GM12892 (cell line): ENCODE results near the gene DYNC1H1.

Experiments used
- DNase-seq: peaks from one replicate; pipeline ENCODE4 v3.0.0; 2011; ENCODE audit not compliant: insufficient read length
- FAIRE-seq: peaks from 2 replicates; lab custom pipeline; 2011; peaks lifted over from hg19 to GRCh38; lab: Jason Lieb, UNC
- POLR2A ChIP-seq: IDR thresholded peaks from 2 replicates; pipeline ENCODE4 v1.6.1; 2011; ENCODE audit warnings: low read depth, low read length, control low read depth
- POLR2AphosphoS5 ChIP-seq: IDR thresholded peaks from 2 replicates; pipeline ENCODE4 v1.6.1; 2011; ENCODE audit warnings: low read depth, low read length, control low read depth
- TAF1 ChIP-seq: IDR thresholded peaks from 2 replicates; pipeline ENCODE4 v1.6.1; 2011; ENCODE audit warnings: low read depth, mild to moderate bottlenecking, control low read depth, low read length, borderline replicate concordance

Gene DYNC1H1

DNA sequence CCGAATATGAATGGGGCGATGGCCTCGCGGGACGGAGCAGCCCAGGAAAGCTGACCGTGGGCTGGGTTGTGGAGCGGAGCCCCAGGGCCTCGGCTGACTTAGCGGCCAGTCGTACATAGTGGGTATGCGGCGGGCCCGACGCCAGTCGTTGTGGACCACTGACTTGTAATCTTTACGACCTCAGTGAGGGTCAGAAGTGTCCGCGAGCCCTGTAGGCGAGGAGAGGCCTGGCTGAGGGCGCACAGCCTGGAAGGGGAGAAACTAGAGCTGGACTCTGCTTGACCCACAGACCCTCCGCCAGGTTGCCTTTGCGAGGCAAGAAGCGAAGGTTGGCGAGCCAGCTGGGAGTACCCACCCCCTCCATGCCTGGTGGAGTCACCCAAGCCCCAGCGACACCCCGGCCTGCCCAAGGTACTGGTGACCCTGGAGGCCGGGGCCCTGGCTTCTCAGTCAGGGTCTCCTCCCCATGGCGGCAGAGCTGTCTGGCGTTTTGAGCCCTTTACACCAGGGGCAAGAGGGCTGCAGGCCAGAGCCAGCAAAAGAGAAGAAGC is 15.6 kb upstream of the DYNC1H1 start:
- no peak for TF ChIP-seq POLR2AphosphoS5
- TF ChIP-seq POLR2A: peak; percentile 15
- TF ChIP-seq TAF1: no peak
- no peak for FAIRE-seq
- no peak for DNase-seq

DNA sequence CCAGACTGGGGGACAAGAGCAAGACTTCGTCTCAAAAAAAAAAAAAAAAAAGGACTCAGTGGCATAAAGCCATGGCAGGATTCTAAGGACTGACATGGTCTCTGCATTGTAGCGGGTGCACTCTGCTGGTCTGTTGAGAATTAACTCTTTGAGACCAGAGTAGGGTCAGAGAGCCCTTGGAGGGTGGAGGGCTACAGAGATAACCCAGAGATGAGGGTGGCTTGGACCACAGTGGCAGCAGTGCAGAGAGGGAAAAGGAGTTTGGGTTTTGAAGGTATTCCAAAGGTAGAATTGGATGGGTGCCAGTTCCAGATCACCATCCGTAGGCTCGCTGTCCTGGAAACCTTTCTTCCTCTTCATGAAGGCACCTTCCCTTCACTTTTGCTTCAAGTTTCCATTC is 14.3 kb upstream of the DYNC1H1 start:
- DNase-seq: no peak
- TF ChIP-seq TAF1: no peak
- no peak for TF ChIP-seq POLR2A
- no peak for TF ChIP-seq POLR2AphosphoS5
- FAIRE-seq: no peak

DNA sequence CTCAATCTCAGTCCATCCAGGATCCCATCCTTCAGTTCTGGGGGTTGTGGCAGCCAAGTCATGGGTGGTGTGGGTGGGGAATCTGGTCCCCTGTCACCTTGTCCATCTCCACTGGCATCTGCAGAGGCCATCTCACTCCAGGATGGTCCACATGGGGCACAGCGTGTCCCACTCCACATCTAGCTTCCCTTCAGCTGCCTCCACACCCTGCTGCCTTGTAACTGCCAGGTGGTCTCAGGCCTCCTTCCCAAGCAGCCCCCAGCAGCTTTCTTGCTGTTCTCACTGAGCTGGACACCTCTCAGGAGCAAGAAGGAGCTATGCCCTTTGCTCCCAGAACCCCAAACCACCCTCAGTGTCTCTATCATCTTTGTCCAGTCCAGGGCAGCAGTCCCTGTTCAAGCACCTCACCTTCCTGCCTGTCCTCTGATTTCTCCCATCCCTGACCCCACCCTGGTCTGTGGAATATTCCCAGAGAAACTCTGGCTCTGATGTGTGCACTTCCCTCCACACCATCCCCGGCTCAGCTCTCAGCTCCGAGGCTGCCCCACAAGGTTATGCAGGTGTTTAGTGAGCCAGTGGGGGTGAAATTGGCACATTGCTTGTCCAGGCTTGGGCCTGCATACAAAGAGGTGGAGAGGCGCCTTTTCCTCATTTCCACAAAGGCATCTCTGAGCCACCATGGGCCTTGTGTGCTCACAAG is 13.7 kb upstream of the DYNC1H1 start:
- no peak for TF ChIP-seq TAF1
- TF ChIP-seq POLR2AphosphoS5: no peak
- TF ChIP-seq POLR2A: no peak
- no peak for FAIRE-seq

DNA sequence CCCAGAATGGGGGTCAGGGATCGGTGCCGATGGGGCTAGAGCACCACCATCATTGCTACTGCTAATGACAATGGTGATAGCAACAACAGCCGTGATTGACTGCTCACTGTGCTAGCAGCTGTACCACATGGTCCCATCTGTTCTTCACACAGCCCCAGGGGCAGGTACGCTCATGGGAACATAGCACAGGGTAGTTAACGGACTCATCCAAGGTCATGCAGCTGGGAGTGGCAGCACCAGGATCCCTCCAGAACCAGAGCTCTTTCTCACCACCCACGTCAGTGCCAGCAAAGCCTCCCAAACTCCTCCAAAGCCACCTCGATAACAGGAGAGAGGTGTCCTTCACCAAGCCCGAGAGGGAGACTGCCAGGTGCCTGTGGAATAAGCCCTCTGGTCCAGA is 11.2 kb upstream of the DYNC1H1 start:
- DNase-seq (no peak), FAIRE-seq (no peak)
- TF ChIP-seq POLR2A: no peak
- no peak for TF ChIP-seq TAF1
- TF ChIP-seq POLR2AphosphoS5: no peak

More for the DNA sequence above, 13.7 kb upstream of the DYNC1H1 start:
- no peak for DNase-seq

DNA sequence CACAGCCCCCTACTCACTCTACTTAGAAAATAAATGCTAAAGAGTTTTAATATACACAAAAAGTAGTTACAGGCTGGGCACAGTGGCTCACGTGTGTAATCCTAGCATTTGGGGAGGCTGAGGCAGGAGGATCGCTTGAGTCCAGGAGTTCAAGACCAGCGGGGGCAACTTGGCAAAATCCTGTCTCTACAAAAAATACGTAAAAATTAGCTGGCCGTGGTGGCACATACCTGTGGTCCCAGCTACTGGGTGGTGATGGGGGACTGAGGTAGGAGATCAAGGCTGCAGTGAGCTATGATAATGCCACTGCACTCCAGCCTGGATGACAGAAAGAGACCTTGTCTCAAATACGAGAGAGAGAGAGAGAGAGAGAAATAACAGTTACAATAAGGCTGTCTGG is 9.9 kb upstream of the DYNC1H1 start:
- DNase-seq (no peak), FAIRE-seq (no peak)
- TF ChIP-seq POLR2AphosphoS5 (no peak), TAF1 (no peak), POLR2A (no peak)

DNA sequence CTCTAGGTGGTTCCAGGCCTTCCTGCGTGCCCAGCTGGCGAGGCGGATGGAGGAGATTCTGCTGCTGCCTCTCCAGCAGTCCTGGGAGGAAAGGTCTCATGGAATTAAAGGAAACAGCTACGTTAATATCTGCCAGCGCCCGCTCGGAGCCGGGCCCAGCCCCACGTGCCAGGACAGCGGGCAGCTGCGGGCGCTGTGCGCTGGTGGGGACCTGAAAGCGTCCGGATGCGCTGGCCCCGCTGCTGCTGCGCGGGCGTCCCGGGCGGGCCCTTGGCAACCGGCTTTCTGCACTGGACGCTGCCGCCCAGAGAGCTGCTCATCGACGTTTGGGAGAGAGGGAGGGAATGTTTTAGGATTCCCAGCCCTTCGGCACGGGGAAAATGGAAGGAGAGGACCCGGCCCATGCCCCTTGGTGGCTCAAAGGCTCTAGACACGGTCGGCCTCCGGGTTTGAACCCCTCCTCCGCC is 8.6 kb upstream of the DYNC1H1 start:
- TF ChIP-seq POLR2A (no peak), POLR2AphosphoS5 (no peak), TAF1 (no peak)
- no peak for DNase-seq
- FAIRE-seq: no peak

DNA sequence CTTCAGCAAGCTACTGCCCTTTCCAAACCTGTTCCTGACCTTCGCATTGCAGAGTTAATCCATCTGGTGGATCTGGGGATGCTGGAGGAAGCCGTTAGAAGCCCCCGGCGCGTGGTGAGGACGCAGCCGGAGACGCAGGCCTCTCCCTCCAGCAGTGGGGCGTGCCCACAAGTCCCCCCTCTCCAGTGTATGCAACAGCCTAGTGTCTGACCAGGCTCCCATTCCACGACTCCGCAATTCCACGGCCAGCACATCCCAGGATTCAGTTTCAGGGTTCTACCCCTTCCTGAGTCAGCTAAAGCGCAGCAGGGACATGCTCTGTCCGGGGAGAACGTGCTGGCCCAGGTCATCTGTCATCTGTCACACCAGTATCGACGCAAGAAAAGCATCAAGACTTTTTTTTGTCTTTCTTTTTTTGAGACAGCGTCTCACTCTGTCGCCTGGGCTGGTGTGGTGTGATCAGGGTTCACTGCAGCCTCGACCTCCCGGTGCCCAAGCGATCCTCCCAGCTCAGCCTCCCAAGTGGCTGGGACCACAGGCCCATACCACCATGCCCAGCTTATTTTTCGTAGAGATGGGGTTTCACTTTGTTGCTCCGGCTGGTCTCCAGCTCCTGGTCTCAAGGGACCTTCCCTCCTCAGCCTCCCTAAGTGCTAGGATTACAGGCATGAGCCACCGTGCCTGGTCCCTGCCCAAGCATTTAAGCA is 8.0 kb upstream of the DYNC1H1 start:
- FAIRE-seq (no peak), DNase-seq (no peak)
- TF ChIP-seq TAF1: no peak
- no peak for TF ChIP-seq POLR2A
- TF ChIP-seq POLR2AphosphoS5: no peak

DNA sequence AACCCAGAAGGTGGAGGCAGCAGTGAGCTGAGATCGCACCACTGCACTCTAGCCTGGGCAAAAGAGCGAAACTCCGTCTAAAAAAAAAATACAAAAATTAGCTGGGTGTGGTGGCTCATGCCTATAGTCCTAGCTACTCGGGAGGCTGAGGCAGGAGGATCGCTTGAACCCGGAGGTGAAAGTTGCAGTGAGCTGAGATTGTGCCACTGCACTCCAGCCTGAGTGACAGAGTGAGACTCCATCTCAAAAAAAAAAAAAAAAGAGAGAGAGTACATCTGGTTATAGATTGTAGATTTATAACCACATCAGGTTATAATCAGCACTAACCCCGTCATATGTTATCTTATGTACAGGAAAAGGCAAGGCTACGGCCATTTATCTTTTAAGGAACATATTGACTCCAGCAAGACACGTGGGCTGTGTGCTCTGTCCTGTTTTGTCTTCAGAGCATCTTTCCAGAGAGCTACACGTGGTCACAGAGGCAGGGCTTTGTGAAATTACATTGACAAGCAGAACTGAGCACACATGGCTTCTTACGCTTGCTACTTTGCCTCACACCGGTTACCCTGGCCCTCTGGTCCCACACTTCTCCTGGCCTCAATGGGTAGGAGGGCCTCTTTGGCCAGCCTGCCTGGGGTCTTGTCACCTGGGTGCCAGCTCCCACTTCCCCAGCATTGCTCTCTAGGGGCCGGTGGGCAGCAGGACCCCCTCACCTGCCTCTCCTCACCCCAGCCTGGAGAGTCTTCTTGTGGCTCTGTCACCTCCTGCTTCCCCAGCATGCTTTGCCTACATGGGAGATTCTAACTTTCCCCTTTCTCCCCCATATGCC is 6.8 kb upstream of the DYNC1H1 start:
- DNase-seq: no peak
- no peak for FAIRE-seq
- TF ChIP-seq POLR2A (no peak), TAF1 (no peak), POLR2AphosphoS5 (no peak)

DNA sequence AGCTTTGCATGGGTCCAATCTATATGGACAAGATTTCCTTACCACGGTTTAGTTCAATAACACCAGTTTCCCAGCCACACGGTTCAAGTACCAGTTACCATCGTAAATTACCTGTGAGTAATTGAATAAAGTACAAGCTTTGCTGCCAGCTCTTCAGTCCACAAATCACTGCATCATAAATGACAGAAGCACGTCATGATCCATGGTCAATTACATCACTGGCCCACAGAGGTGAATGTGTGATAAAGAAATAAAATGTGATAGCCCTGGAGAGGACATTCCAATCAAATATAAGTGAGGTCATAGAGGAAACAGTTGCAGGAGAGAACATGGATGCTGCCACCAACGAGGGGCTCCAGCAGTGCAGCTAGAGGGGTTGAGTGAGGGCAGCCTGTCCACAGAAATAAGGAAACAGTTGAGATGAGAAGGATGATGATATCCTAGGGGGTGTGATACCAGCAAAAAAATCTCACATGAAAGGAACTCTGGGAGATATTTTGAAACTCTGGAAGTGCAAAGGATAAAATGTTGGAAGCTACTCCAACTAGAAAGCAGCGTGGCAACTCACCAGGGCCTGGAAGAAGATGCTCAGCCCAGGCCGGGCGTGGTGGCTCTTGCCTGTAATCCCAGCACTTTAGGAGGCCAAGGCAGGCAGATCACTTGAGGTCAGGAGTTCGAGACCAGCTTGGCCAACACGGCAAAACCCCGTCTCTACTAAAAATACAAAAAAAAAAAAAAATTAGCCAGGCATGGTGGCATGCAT is 5.8 kb upstream of the DYNC1H1 start:
- FAIRE-seq (no peak), DNase-seq (no peak)
- TF ChIP-seq POLR2A (no peak), TAF1 (no peak), POLR2AphosphoS5 (no peak)

DNA sequence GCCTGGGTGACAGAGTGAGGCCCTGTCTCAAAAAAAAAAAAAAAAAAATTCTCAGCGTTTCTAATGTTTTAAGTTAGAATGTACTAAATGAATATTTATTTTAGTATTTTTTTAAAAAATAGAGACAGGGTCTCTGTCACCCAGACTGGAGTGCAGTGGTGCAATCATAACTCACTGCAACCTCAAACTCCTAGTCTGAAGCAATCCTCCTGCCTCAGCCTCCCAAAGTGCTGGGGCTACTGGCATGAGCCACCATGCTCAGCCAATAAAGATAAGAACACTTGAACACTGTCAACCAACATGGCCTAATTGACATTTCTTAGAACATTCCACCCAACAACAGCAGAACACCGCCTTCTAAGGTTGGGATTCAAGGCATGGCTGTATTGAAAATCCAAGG is 5.1 kb upstream of the DYNC1H1 start:
- TF ChIP-seq TAF1 (no peak), POLR2A (no peak), POLR2AphosphoS5 (no peak)
- FAIRE-seq (no peak), DNase-seq (no peak)
